ENCODE results near the gene PLGLB2.
"Not testable (repeated sequence)": the region's sequence is repeated elsewhere in the genome, so short reads cannot be mapped to it uniquely, and the experiment has no call there.

DNA sequence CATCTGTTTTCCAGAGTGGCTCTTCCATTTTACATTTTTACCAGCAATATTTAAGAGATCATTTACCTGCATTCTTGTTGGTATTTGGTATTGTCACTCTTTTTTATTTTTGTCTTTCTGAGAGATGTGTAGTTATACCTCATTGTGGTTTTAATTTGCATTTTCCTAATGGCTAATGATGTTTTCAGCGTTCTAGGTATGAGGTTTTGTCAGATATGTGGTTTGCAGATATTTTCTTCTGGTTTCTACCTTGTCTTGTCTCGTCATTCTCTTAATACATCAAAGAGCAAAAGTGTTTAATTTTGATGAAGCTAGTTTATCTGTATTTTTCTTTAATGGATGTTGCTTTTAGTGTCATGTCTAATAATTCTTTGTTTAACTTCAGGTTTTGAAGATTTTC is 39.5 kb upstream of the PLGLB2 start:
- TF ChIP-seq, protein P1, sequence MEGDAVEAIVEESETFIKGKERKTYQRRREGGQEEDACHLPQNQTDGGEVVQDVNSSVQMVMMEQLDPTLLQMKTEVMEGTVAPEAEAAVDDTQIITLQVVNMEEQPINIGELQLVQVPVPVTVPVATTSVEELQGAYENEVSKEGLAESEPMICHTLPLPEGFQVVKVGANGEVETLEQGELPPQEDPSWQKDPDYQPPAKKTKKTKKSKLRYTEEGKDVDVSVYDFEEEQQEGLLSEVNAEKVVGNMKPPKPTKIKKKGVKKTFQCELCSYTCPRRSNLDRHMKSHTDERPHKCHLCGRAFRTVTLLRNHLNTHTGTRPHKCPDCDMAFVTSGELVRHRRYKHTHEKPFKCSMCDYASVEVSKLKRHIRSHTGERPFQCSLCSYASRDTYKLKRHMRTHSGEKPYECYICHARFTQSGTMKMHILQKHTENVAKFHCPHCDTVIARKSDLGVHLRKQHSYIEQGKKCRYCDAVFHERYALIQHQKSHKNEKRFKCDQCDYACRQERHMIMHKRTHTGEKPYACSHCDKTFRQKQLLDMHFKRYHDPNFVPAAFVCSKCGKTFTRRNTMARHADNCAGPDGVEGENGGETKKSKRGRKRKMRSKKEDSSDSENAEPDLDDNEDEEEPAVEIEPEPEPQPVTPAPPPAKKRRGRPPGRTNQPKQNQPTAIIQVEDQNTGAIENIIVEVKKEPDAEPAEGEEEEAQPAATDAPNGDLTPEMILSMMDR (IDR thresholded peaks at IDR 0.05; ENCODE audit: low read depth, low read length, poor library complexity, severe bottlenecking), result not testable (repeated sequence)
- TF ChIP-seq EZH2phosphoT487 (IDR thresholded peaks at IDR 0.05; ENCODE audit: borderline replicate concordance, low read length), result not testable (repeated sequence)

Measured in DOHH2 (cell line).